Pancreas (tissue), 10 donors: ENCODE results near the gene FAM72C. TPM values are rescaled to one million over a fixed set of nuclear protein-coding genes. Genes with fewer than 3 reads are reported as not detected.
"Not testable (repeated sequence)": the region's sequence is repeated elsewhere in the genome, so short reads cannot be mapped to it uniquely, and the experiment has no call there.

ENCODE experiments used
- ATAC-seq, 4 donors: fragments of 200-7000 bp; cut with Tn5 transposase; one replicate each; pipeline versions ENCODE4 v1.8.0 to v1.9.1; 2020; ENCODE audit warnings: mild to moderate bottlenecking in 4 of 4, moderate library complexity in 4 of 4
- DNase-seq, 6 donors: peaks; one replicate each; pipeline ENCODE4 v3.0.0-alpha.2; 2020
- FAIRE-seq: peaks from 2 replicates; lab custom pipeline; 2012; peaks lifted over from hg19 to GRCh38; lab: Jason Lieb, UNC
- H3K27ac ChIP-seq, 4 donors: fragments of 200-600 bp; sonication (generic); 1 replicate in 3 of 4; 2 replicates in 1 of 4; pipeline versions ENCODE4 v1.5.0 to v1.8.0; 2020
- H3K27me3 ChIP-seq, 4 donors: fragments of 200-600 bp; one replicate each; pipeline ENCODE4 v1.8.0; 2021
- H3K36me3 ChIP-seq, 3 donors: fragments of 200-600 bp; sonication (generic) in 1 of 3; one replicate each; pipeline versions ENCODE4 v1.5.0 to v1.8.0; 2020 to 2021
- H3K4me1 ChIP-seq, 3 donors: fragments of 200-600 bp; one replicate each; pipeline ENCODE4 v1.8.0; 2021
- H3K4me3 ChIP-seq, 4 donors: fragments of 200-600 bp; sonication (generic) in 2 of 4; one replicate each; pipeline versions ENCODE4 v1.5.0 to v1.8.0; 2020 to 2021
- H3K9me3 ChIP-seq, 4 donors: fragments of 200-600 bp; one replicate each; pipeline ENCODE4 v1.8.0; 2021
- WGBS, 2 donors: extraction: QIAGEN DNeasy Blood & Tissue Kit; methylation state at CpG; one replicate each; pipeline ENCODE4 v1.1.7; 2013; 5-methylcytosine and 5-hydroxymethylcytosine counted together
- intact Hi-C, 3 donors: fragments of 100-400 bp; cut with DNase I; formaldehyde crosslinking; loops; one replicate each; pipeline versions ENCODE4 v1.11.1 to v1.14.2; 2022
- polyA plus RNA-seq, 2 donors: library from polyadenylated mRNA; stranded (reverse); fragments of 200-250 nt; gene quantifications; one replicate each; pipeline ENCODE4 v1.2.3, GENCODE V29; 2013
- total RNA-seq, 6 donors: library from RNA; stranded (reverse); fragmentation: NEBNext Ultra II Directional in 4 of 6; extraction: Animal tissue kit (Norgen Biotek cat#: 25700) in 4 of 6; gene quantifications; one replicate each; pipeline versions ENCODE4 v1.2.1 to v1.2.4, GENCODE V29; 2021 to 2023
- TF ChIP-seq, protein P1 (sequence below), 4 donors: fragments of 200-600 bp; sonication (generic) in 3 of 4; IDR thresholded peaks; one replicate each; pipeline versions ENCODE4 v1.5.0 to v1.8.0; 2021; ENCODE audit warnings: antibody characterized with exemption in 4 of 4
- donor health status: healthy with polysubstance abuse.
- donor health status: DM: no; HTN: no; CAD: no; lungs with moderate emphysema.
- donor health status: DM: no; HTN: no; CAD: no.
- donor health status: control.
- donor health status: control.
- donor health status: Bipolar disorder and iron deficiency.
- donor health status: DM: yes; HTN: yes; CAD: no.
- donor health status: DM: no; HTN: no; CAD: no.
- donor health status: DM: no; HTN: no; CAD: no.
- donor health status: DM: yes; HTN: yes; CAD: no.

FAM72C gene
- total and polyA plus RNA-seq, 8 donors, result 0.06 to 0.16 (median 0.09) TPM; not detected in 5

DNA sequence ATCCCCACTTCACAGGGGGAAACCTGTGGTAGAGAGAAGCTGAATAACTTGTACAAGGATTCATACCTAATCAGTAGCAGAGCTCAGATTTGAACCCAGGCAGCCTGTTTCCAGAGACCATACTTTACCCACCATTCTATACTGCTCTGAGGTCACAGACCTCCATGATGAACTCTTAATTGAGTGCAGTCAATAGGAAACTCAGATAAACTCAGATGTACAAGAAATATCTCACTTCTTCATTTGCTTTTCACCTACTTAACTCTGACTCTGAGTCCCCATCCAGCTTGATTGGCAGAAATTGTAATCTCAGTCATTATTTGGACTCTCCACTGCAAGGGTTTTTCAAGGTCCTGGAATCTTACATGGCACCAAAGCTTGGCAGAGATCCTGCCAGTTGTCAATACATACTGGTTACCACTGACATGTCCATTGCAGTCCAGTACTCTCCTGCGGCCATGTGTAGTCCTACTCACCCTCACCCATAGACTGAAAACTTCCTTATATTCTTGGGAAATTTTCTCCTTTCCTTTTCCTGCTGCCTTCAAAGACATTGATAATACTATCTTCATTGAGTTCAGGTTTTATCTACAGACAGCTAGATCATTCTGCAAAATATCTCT, 29.4 kb downstream of the FAM72C start:
- intact Hi-C loops, FAIRE-seq, H3K36me3 ChIP-seq, H3K4me3 ChIP-seq, H3K27me3 ChIP-seq, H3K9me3 ChIP-seq, H3K4me1 ChIP-seq, DNase-seq, H3K27ac ChIP-seq, ATAC-seq: not testable (repeated sequence)
- WGBS, 2 donors, result no CpG with 5 or more reads among the region's 1 CpG

DNA sequence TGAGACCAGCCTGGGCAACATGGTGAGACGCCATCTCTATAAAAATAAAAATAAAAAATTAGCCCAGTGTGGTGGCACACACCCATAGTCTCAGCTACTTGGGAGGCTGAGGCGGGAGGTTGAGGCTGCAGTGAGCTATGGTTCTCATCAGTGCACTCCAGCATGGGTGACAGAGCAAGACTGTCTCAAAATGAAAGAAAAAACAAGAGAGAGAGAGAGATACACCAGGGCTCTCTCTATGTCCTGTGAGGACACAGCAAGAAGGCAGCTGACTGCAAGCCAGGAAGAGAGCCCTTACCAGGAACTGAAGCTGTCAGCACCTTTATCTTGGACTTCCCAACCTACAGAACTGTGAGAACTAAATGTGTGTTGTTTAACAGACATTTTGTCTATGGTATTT, 32.1 kb downstream of the FAM72C start:
- FAIRE-seq, ATAC-seq, H3K27me3 ChIP-seq, intact Hi-C loops, DNase-seq, H3K27ac ChIP-seq, H3K4me3 ChIP-seq, H3K4me1 ChIP-seq, H3K36me3 ChIP-seq, H3K9me3 ChIP-seq: not testable (repeated sequence)
- WGBS, 2 donors, result no CpG with 5 or more reads among the region's 2 CpGs

DNA sequence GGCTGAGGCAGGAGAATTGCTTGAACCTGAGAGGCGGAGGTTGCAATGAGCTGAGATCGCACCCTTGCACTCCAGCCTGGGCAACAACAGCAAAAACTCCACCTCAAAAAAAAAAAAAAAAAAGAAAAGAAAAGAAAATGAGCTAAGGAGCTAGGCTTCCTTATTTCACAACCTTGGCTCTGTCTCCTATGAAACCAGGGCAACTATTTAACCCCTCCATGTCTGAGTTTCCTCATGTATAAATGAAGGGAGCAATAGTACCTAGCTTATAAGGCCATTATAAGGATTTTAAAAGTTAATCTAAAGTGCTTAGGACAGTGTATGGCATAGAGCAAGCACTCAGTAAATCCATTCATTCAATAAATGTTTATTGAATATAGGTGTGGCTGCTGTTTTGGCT, 32.9 kb downstream of the FAM72C start:
- intact Hi-C loops, result not testable (repeated sequence)

DNA sequence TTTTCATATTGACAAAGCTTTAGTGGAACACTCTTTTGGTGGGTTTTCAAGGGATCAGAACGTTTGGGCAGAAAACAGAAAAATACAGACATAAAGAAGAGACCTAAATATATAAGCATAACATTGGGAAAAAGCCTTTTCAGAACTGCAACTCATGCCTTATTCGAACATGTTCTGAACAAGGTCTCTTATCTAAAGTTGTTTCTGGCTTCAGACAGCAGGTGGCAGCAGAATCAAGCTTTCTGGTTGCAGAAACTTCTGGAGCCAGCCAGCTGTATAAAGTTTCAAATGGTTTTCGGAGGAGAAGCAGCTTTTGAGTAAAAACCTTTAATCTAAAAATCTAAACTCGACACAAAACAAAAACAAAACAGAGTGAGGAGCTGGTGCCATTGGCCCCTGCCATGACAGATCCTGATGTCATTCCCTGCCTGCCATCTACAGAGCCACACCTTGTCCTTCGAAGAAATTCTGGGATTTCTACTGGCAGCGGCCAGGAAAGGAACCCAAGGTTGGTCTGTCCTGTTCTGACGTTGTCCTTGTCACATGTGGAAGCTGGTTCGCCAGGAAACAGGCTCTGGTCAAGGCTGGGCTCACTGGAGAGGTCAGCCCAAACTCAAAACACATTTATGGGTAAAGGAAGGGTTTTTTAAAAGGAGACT, 35.2 kb downstream of the FAM72C start:
- TF ChIP-seq, protein P1, sequence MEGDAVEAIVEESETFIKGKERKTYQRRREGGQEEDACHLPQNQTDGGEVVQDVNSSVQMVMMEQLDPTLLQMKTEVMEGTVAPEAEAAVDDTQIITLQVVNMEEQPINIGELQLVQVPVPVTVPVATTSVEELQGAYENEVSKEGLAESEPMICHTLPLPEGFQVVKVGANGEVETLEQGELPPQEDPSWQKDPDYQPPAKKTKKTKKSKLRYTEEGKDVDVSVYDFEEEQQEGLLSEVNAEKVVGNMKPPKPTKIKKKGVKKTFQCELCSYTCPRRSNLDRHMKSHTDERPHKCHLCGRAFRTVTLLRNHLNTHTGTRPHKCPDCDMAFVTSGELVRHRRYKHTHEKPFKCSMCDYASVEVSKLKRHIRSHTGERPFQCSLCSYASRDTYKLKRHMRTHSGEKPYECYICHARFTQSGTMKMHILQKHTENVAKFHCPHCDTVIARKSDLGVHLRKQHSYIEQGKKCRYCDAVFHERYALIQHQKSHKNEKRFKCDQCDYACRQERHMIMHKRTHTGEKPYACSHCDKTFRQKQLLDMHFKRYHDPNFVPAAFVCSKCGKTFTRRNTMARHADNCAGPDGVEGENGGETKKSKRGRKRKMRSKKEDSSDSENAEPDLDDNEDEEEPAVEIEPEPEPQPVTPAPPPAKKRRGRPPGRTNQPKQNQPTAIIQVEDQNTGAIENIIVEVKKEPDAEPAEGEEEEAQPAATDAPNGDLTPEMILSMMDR (IDR thresholded peaks at IDR 0.05), result peak in 1 of 4 donors; percentile 27
- H3K27ac ChIP-seq, H3K36me3 ChIP-seq, H3K4me1 ChIP-seq, H3K27me3 ChIP-seq, H3K9me3 ChIP-seq, intact Hi-C loops, H3K4me3 ChIP-seq: not testable (repeated sequence)
- DNase-seq, result peak in 4 of 6 donors; percentile 24 to 66 (median 32)
- ATAC-seq, result peak; percentile 73 to 98 (median 82)
- peak; percentile 75 for FAIRE-seq
- 7 to 11% methylated on average over 3 to 4 of the region's 8 CpGs for WGBS, 2 donors

More for the DNA sequence above, 32.9 kb downstream of the FAM72C start:
- H3K4me3 ChIP-seq, H3K36me3 ChIP-seq, H3K27me3 ChIP-seq, H3K4me1 ChIP-seq, H3K9me3 ChIP-seq, H3K27ac ChIP-seq, ATAC-seq, FAIRE-seq, DNase-seq: not testable (repeated sequence)
- WGBS, 2 donors, result 88% methylated on average over 1 of the region's 2 CpGs; no CpG with 5 or more reads in 1 of the 2 donors

DNA sequence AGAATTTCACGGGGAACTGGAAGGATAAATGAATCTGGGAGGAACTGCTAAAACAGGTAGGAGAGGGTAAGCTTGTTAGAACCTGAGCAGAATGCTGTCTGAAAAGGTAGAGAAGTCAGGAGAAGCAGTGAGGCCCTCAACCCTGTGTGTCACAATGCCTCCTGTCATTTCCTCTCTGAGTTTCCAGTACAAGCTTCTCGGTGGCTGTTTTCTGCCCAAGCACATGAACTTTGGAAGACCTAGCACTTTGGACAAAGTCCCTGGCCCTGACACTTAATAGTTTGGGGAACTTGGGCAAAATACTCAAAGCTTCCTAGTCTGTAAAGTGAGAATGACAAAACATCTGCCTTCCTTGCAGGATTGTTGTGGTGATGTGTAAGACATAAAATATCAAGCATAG, 52.7 kb downstream of the FAM72C start:
- H3K4me3 ChIP-seq, H3K4me1 ChIP-seq: not testable (repeated sequence)
- whole genome bisulfite sequencing, 2 donors, result no CpG with 5 or more reads among the region's 2 CpGs

DNA sequence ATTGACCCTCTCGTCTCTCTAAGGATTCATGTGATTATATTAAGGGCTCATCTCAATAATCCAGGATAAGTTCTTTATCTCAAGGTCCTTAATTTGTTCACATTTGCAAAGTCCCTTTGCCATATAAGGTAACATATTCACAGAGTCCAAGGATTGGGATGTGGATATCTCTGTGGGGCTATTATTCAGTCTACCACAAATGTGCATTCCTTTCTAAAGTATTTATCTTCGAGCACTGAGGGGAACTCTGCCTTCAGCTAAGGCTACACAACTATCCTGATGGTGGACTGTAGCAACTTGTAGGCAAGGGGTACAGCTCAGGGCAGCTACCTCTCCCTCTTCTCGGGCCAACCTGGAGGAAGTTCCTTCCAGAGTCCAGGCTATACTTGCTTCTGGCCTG, 53.2 kb downstream of the FAM72C start:
- H3K27me3 ChIP-seq, H3K36me3 ChIP-seq, ATAC-seq, DNase-seq, H3K4me1 ChIP-seq, intact Hi-C loops, FAIRE-seq, H3K4me3 ChIP-seq, H3K27ac ChIP-seq, H3K9me3 ChIP-seq: not testable (repeated sequence)
- WGBS, 2 donors, result 36 to 43% methylated on average over 1 of the region's 3 CpGs

More for the DNA sequence above, 52.7 kb downstream of the FAM72C start:
- H3K36me3 ChIP-seq, DNase-seq, H3K27me3 ChIP-seq, FAIRE-seq, intact Hi-C loops, H3K27ac ChIP-seq, H3K9me3 ChIP-seq: not testable (repeated sequence)
- peak in 1 of 4 donors; percentile 32 for ATAC-seq

DNA sequence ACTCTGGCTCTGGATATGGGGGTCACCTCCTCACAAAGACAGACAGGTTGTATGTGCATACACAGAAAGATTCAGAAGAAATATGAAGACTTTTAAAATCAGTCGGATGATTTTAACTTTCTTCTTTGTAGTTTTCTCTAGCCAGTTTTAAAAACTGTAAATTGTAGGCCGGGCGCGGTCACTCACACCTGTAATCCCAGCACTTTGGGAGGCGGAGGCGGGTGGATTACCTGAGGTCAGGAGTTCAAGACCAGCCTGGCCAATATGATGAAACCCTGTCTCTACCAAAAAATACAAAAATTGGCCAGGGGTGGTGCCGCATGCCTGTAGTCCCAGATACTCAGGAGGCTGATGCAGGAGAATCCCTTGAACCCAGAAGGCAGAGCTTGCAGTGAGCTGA, 58.1 kb downstream of the FAM72C start:
- ATAC-seq, FAIRE-seq, H3K27ac ChIP-seq, H3K27me3 ChIP-seq, H3K36me3 ChIP-seq, H3K4me1 ChIP-seq, H3K9me3 ChIP-seq, DNase-seq, intact Hi-C loops, H3K4me3 ChIP-seq: not testable (repeated sequence)
- 94 to 97% methylated on average over 7 of the region's 7 CpGs for WGBS, 2 donors
